ENCODE data around the gene APOBEC3F.
"Not testable (repeated sequence)": the region's sequence is repeated elsewhere in the genome, so short reads cannot be mapped to it uniquely, and the experiment has no call there.

APOBEC3F gene

GRCh38 chr22:39068033-39068785 is 27.5 kb downstream of the APOBEC3F start:
- DNase-seq (ENCODE audit: low spot score): no peak
- FAIRE-seq: no peak

GRCh38 chr22:39070186-39070585 is 29.5 kb downstream of the APOBEC3F start:
- DNase-seq (ENCODE audit: low spot score) (no peak), FAIRE-seq (no peak)

- not testable (repeated sequence) for FAIRE-seq; DNase-seq (ENCODE audit: low spot score)
These were observed 31.9 kb downstream of the APOBEC3F start for GRCh38 chr22:39072581-39072981.

- DNase-seq (ENCODE audit: low spot score) (no peak), FAIRE-seq (no peak)
These were observed 33.3 kb downstream of the APOBEC3F start for GRCh38 chr22:39073981-39074380.

GRCh38 chr22:39076155-39077025 is 35.7 kb downstream of the APOBEC3F start:
- DNase-seq (ENCODE audit: low spot score); FAIRE-seq: not testable (repeated sequence)

DNA sequence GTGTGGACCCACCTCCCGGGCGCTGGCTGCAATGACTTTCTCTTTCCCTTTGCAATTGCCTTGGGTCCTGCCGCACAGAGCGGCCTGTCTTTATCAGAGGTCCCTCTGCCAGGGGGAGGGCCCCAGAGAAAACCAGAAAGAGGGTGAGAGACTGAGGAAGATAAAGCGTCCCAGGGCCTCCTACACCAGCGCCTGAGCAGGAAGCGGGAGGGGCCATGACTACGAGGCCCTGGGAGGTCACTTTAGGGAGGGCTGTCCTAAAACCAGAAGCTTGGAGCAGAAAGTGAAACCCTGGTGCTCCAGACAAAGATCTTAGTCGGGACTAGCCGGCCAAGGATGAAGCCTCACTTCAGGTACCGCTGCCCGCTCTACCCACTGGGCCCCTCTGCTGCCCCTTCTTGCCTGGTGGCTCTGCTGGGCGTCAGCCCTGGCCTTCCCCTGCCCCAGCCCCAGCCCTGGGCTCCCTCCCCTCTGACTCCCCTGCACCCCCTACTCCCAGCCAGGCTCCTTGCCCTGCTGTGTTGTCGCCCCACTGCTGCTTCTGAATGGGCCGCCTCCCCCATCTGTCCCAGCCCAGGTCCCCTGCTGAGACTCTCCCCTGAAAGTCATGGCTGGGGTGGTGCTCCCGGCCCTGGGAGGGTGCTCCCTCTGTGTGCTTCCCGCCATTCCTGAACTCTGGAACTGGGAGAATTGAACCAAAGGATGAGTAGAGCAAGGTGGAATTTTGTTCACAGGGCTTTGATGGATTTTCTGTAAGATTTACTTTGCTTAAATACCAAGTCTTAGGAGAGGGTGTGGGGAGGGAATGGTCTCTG is 36.6 kb downstream of the APOBEC3F start, which contains the start of gene APOBEC3G:
Gene APOBEC3G (plus strand): TSS at position 250 of the 815 bp plus-strand sequence. CDS start 87 bp downstream, at position 337.
- FAIRE-seq: peak; percentile 47

DNA sequence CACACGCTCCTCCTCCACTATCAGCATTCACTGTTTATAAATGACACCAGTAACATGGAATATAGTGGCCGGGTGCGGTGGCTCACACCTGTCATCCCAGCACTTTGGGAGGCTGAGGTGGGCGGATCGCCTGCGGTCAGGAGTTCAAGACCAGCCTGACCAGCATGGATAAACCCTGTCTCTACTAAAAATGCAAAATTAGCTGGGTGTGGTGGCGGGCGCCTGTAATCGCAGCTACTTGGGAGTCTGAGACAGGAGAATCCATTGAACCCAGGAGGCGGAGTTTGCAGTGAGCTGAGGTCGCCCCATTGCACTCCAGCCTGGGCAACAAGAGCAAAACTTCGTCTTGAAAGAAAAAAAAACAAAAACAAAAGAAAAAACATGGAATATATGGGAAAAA is 37.2 kb downstream of the APOBEC3F start:
- DNase-seq (ENCODE audit: low spot score); FAIRE-seq: not testable (repeated sequence)

More for the DNA sequence above, 36.6 kb downstream of the APOBEC3F start, which contains the start of gene APOBEC3G:
- DNase-seq (ENCODE audit: low spot score): peak; percentile 14

- FAIRE-seq (no peak), DNase-seq (ENCODE audit: low spot score) (no peak)
These were observed 37.7 kb downstream of the APOBEC3F start for GRCh38 chr22:39078329-39078728.

GRCh38 chr22:39079054-39079637 is 38.5 kb downstream of the APOBEC3F start:
- FAIRE-seq; DNase-seq (ENCODE audit: low spot score): not testable (repeated sequence)

GRCh38 chr22:39080052-39080762 is 39.5 kb downstream of the APOBEC3F start:
- no peak for FAIRE-seq
- DNase-seq (ENCODE audit: low spot score): no peak

- FAIRE-seq: no peak
- DNase-seq (ENCODE audit: low spot score): no peak
These were observed 40.4 kb downstream of the APOBEC3F start for GRCh38 chr22:39081016-39081415.

DNA sequence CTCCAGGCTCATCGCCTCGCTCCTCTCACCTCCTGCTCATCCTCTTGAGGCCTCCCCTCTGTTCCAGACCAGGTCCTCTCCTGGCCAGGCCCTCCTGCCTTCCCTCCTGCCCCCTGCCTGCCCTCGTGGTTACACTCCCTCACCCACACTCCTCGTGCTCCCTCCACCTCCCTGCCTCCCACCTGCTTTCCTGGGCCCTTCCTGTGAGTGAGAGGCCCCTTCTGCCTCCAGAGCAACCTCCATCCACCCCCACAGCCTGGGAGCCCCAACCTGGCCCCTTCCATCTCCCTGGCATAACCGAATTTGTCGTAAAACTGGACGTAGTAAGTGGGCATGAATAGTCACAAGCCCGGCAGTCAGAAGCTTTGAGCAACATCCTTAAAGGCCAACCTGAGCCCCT is 40.9 kb downstream of the APOBEC3F start:
- DNase-seq (ENCODE audit: low spot score): no peak
- no peak for FAIRE-seq

DNA sequence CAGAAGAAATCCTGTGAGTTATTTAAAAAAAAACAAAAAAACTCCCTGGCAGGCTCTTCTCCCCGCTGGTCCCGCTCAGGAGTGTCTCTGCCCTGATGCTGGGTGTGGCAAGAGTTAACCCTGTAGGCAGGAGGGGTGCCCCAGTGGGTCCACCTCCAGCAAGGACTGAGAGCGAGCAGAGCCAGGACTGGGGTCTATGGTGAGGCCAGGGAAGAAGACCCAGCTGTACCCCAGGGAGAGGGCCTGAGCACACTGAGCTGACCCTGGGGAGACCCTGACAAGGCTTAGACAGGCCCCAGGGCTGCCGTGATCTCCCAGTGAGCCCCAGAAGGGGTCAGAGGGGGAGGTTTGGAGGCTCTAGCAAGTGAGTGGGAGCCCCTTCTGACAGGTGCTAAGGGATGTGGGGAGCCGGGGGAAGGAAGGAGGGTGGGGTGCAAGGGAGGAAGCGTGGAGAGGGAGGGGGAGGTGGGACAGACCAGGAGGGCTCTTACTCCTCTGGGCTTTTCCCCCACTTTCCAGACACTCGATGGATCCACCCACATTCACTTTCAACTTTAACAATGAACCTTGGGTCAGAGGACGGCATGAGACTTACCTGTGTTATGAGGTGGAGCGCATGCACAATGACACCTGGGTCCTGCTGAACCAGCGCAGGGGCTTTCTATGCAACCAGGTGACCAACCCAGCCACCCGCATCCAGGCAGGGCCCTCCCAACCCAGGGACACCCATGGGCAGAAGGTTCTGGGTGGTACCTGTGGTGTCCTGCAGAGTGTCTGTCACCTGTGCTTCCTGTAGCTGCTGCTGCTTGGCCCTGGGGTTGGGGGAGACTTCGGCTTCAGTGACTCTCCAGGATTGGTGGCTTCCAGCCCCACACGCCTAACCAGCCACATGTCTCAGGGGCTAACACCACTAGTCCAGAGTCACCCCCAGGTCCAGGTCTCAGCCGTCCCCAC is 42.8 kb downstream of the APOBEC3F start:
- no peak for FAIRE-seq

DNA sequence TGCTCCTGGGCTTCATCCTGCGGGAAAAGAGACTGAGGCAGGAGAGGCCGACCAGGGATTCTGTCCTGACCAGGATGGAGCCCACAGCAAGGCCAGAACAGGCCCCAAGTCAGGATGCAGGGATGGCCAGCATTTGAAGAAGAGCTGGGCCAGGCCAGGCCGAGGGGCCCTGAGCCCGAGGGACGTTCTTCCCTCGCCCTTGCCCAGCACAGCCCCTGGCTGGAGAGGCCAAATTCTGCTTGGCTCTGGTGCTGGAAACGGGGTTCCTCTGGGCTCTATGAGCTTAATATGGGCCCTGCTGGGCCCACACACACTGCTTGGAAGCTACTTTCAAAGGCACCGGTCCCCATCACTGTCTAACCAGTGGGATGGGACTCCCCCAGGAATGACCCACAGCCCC is 44.0 kb downstream of the APOBEC3F start:
- no peak for DNase-seq (ENCODE audit: low spot score)
- no peak for FAIRE-seq

More for the DNA sequence above, 42.8 kb downstream of the APOBEC3F start:
- no peak for DNase-seq (ENCODE audit: low spot score)

- no peak for FAIRE-seq
- no peak for DNase-seq (ENCODE audit: low spot score)
These were observed 46.4 kb downstream of the APOBEC3F start for GRCh38 chr22:39087098-39087497.

- no peak for DNase-seq (ENCODE audit: low spot score)
- no peak for FAIRE-seq
These were observed 47.4 kb downstream of the APOBEC3F start for GRCh38 chr22:39087881-39088684.

- DNase-seq (ENCODE audit: low spot score): no peak
- FAIRE-seq: no peak
These were observed 48.0 kb downstream of the APOBEC3F start for GRCh38 chr22:39088685-39089032.

DNA sequence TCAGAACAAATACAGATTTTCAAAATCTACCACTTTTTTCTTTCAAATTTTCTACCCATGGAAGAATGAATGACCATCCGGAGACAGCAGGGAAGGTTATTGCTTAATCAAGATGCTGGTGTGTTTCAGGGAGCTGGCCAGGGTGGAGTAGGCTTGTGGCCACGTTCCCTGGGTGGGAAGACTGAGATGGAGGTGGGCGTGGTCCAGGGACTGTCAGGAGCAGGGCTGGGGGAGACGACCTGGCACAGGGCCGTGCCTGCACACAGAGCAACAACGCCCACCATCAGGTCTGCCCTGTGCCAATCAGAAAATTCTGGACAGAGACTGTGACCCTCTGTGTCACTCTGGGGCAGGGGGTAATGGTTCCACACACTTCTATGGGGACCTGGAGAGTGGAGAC is 49.3 kb downstream of the APOBEC3F start:
- no peak for FAIRE-seq
- DNase-seq (ENCODE audit: low spot score): no peak
